ENCODE results near the gene C1orf210.

C1orf210 gene

GRCh38 chr1:43312212-43312623 lies 26.8 kb upstream of the C1orf210 start:
- no peak for DNase-seq

- DNase-seq = no peak
Observed at GRCh38 chr1:43311521-43311920, 26.1 kb upstream of the C1orf210 start.

- no peak for DNase-seq
Observed at GRCh38 chr1:43309405-43310025, 24.1 kb upstream of the C1orf210 start.

- no peak for DNase-seq
Observed at GRCh38 chr1:43308635-43309404, 23.4 kb upstream of the C1orf210 start.

GRCh38 chr1:43307458-43308158 lies 22.2 kb upstream of the C1orf210 start:
- no peak for DNase-seq

GRCh38 chr1:43306688-43307457 lies 21.5 kb upstream of the C1orf210 start:
- no peak for DNase-seq

GRCh38 chr1:43305926-43306687 lies 20.7 kb upstream of the C1orf210 start:
- no peak for DNase-seq

GRCh38 chr1:43305461-43305860 lies 20.1 kb upstream of the C1orf210 start:
- no peak for DNase-seq

- DNase-seq = no peak
Observed at GRCh38 chr1:43304771-43305300, 19.5 kb upstream of the C1orf210 start.

GRCh38 chr1:43304314-43304681 lies 18.9 kb upstream of the C1orf210 start:
- no peak for DNase-seq

GRCh38 chr1:43303471-43304313 lies 18.3 kb upstream of the C1orf210 start:
- DNase-seq = no peak

- DNase-seq = no peak
Observed at GRCh38 chr1:43302721-43303470, 17.5 kb upstream of the C1orf210 start.

- DNase-seq = no peak
Observed at GRCh38 chr1:43302201-43302600, 16.8 kb upstream of the C1orf210 start.

GRCh38 chr1:43300378-43301094 lies 15.2 kb upstream of the C1orf210 start, which contains the start of gene TIE1:
Gene TIE1 (plus strand): TSS chr1:43300982. CDS start chr1:43301072, 90 bp downstream.
- DNase-seq = no peak

- DNase-seq = no peak
Observed at GRCh38 chr1:43299101-43299500, 13.7 kb upstream of the C1orf210 start.

- no peak for DNase-seq
Observed at GRCh38 chr1:43298055-43298454, 12.7 kb upstream of the C1orf210 start.

GRCh38 chr1:43296207-43296606 lies 10.8 kb upstream of the C1orf210 start:
- DNase-seq = no peak

GRCh38 chr1:43294761-43295160 lies 9.4 kb upstream of the C1orf210 start:
- no peak for DNase-seq

GRCh38 chr1:43293896-43294760 lies 8.7 kb upstream of the C1orf210 start:
- no peak for DNase-seq

All from stimulated activated CD4-positive, alpha-beta T cell treated with anti-CD3 and anti-CD28 coated beads, Interleukin-12 subunit alpha, Interleukin-12 subunit beta, amount 100 ng/mL, for 4 hours (primary cell).